Suppressor macrophage (primary cell): ENCODE data around the gene FBXO2.

Experiments
- DNase-seq, 4 experiments: peaks; one replicate each; pipeline ENCODE4 v3.0.0-alpha.2; 2020 to 2022
- total RNA-seq, 17 experiments: gene quantifications; one replicate each; lab custom pipeline; 2026; ENCODE audit warnings: mixed read lengths in 6 of 17, inconsistent platforms in 3 of 17; lab: John Stamatoyannopoulos, UW

FBXO2 gene, protein sequence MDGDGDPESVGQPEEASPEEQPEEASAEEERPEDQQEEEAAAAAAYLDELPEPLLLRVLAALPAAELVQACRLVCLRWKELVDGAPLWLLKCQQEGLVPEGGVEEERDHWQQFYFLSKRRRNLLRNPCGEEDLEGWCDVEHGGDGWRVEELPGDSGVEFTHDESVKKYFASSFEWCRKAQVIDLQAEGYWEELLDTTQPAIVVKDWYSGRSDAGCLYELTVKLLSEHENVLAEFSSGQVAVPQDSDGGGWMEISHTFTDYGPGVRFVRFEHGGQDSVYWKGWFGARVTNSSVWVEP
- total RNA-seq = 0 to 0.55 (median 0) reads per million in 17 experiments

DNA sequence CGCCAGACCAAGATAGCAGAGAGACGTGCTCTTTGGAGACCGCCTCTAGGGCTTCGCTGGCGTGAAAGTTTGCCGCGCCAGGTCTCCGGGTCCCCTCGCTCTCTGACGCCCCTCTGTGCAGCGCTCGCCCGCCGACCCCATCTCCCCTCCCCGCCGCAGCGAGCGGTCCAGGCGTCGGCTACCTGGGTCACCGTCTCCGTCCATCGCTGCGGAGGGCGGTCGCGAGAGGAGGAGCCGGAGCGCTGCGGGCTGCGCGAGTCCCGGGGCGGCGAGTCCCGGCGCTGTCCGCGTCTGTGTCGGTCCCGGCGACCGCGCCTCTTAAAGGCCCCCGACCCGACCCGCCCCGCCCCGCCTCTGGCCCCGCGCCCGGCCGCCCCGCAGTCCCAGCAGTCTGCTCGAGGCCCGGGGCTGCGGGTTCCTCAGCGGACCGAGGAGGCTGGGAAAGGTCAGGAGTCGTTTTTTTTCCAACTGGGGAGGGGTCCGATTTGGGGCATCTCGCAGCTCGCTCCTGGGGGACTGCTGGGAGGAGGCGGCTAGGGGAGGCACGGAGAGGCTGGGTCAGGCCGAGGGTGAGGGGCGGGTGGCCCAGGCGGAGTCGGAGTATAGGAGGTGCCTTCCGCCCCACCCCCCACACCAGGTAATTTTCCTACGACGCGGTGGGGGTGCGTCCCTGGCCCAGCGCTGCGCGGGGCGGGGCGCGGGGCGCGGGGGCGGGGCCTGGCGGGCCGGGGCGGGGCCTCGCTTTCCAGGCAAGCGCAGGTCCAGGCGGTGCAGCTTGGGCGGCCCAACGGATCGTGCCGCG lies at the start of gene FBXO2, which contains the start of gene FBXO44:
TSS of gene FBXO2 (minus strand) at position 293 of the 802 bp plus-strand sequence. CDS start at position 204, 89 bp downstream.
TSS of gene FBXO44 (plus strand) at position 741 of the 802 bp plus-strand sequence. CDS start 959 bp downstream, outside the sequence.
- DNase-seq = peak in 3 of 4 experiments; percentile 20 to 73 (median 62)

DNA sequence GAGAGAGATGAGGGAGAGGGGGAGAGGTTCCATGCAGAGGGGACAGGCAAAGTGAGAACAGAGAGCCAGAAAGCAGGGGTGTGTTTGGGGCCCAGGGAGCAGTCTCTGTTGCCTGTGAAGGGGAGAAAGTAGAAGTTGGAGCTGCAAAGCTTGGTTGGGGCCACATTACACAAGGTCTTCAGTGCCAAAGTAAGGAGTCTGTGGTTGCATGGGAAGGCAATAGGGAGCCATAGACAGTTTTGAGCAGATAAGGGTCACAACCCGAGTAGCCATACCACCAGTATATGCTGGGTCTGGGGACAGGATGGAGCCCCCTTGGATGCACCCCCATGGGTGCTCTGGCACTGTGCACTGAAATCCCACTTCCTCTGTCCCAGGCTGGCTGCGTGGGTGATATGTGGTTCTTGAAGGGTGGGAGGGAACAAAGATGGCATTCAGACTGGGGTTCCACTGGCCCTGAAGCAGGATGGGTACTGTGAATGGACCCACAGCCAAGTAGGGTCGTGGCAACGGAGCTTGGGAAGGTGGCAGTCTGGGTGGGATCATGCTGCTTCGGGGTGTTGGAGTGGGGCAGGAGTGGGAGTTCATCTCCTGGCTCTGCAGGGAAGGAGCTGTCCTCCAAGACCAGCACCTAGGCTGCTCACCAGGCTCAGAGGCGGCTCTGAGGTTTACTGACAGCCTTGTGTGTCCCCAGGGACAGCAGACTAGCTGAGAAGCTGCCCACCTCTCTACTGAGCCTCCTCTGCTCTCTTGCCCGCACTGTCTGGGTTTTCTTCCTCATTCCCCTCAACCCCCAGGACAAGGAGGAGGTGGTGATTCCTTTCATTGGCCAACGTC lies 49.3 kb upstream of the FBXO2 start:
- DNase-seq = peak in 3 of 4 experiments; percentile 21 to 46 (median 35)

DNA sequence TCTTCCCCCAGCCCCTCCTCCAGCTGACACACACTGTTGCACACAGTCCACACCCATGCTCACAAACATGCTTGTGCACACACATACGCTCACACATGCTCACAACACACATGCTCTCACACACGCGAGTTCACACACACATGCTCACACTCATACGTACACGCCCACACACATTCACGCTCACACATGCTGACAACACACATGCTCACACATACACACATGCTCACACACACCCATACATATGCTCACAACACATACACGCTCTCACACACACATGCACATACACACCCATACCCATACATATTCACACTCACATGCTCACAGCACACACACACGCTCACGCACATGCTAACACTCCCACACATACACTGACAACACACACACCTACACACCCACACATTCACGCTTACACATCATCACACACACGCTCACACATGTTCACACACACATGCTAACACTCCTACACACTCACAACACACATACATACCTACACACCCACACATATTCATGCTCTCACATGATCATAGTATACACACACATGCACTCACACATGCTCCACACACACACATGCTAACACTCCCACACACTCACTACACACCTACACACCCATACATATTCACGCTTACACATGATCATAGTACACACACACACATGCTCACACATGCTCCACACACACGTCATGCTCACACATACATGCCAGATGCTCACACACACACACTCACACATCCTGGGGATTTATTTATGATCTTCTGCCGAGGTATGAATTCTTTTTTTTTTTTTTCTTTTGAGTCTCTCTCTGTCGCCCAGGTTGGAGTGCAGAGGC lies 48.0 kb upstream of the FBXO2 start:
- DNase-seq = no peak

DNA sequence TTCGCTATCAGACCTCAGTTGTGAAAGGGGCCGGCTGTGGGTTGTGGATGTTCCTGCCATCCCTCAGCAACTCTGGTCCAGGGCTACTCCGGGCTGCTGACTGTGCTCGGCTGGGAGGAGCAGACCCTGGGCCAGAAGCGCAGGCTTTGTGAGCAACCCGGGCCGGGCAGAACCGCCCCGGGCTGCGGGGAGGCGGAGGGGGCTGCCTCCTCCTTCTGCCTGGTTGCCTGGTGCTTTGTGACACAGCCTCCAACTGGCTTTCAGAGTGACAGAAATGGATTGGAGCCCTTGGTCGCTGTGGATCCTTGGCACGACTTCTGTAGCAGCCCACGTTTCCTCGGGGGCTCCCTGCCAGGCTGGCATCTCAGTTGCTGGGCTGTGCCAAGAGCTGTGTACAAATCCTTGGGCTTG lies 47.3 kb upstream of the FBXO2 start:
- DNase-seq = no peak

DNA sequence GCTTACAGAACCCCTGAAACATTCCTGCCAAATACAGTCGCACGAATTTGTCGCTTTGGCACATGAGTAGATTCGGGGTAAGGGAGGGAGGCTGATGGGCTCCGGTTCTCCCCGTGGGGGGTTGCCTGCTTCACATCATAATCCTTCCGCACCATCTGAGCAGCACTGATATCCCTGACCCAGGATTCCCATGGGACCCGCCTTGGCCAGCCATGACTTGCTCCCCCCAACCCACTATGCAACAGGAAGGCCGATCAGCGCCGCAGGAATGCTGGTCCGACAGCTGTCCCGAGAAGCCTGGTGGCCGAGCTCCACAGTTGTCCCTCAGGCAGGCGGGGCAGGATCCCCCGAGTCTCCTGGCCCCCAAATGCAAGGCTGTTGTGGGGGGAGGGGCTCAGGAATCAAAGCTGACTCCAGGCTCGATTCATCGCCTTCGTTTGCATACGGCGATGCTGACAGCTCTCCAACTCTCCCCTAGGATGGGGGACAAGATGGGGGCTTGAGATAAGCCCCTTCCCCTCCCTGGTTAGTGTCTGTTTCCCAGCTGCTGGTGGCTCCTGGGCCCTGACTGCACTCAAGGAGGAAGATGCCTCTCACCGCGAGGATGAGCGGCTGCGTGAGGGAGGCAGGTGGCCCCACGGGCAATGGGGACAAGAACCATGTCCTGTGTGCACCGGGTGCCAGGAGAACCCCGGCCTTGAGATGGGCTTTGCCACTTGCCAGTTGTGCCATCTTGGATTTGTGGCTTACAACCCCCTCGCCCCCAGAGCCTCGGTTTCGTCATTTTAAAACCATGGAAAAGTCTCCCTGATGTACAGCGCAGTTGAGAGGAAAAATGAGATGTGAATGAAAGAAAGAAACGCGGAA lies 46.6 kb upstream of the FBXO2 start:
- DNase-seq = no peak

DNA sequence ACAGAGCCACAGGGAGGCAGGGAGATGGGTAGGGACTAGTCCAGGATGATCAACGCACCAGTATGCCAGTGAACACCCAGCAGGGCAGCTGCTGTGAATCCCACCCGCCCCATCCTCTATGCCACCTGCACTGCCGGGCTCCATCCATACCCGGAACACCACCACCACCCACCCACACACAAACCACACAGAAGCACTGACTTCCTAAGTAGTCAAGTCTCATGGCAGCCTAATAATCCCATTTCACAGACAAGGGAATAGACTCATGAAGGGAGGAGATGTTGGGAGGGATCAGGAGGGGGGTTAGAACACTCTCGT lies 43.6 kb upstream of the FBXO2 start:
- DNase-seq = no peak

DNA sequence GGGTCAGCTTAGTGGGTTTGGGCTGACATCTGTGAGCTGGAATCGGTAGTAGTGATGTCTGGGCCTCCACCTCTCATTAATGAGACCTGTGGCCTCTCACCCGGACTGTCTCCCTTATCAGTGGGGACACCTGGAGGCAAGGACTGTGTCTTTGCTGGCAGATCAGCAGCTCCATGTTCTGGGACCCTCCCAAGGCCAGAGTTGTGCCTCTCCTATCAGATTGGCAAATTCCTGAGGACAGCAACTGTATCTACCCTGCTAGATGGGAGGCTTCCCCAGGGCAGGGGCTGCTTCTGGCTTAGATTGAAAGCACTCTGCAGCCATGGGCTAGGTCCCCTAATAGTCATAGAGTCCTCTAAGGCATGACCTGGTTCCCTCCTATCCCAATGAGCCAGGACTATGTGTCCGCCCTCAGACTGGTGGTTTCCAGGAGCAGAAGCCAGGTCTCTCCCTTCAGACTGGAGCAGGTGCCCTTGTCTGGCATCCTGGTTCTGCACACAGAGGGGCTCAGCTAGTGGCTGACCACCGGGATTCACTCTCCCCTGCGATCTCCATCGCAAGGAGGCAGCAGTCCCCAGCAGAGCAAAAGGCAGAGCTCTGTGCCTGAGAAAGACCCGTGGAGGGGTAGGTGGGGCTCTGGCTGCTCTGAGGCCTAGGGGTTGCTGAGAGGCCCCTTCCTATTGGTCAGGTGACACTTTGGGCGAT lies 43.1 kb upstream of the FBXO2 start:
- DNase-seq = no peak

DNA sequence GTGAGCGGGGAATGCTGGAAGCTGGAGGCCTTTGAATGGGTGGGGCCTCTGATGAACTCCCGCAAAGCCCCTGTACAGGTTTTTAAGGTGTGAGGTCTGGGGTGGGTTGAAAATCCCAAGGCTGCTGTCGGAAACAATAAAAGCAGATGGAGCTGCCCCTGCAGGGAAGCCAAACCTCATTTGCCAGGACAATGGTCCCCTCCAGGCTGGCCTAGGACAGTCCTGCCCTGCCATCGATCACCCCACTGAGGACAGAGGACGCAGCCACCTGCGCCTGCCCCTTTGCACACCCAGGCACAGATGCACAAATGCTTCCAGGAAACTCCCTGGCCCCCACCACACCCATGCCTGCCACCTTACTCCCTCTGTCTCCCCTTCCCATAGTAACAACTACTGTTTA lies 41.6 kb upstream of the FBXO2 start:
- no peak for DNase-seq

DNA sequence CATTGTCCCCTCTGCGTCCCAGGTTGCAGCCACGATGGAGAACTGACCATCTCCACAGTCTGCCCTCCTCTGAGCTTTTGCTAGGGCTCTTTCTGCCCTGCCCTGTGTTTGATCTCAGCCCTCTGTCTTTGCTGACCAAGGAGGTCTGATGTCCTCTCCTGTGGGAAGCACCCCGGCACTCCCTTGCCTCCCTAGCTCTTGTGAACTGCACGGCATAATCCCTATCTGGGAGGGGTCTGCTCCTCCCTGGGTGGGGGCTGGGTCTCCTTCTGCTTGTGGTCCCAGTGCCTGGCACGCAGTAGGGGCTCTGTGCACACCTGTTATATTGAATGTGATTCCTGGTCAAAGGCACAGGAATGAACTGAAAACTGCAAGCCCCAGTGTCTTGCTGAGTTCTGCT lies 39.7 kb upstream of the FBXO2 start:
- no peak for DNase-seq

DNA sequence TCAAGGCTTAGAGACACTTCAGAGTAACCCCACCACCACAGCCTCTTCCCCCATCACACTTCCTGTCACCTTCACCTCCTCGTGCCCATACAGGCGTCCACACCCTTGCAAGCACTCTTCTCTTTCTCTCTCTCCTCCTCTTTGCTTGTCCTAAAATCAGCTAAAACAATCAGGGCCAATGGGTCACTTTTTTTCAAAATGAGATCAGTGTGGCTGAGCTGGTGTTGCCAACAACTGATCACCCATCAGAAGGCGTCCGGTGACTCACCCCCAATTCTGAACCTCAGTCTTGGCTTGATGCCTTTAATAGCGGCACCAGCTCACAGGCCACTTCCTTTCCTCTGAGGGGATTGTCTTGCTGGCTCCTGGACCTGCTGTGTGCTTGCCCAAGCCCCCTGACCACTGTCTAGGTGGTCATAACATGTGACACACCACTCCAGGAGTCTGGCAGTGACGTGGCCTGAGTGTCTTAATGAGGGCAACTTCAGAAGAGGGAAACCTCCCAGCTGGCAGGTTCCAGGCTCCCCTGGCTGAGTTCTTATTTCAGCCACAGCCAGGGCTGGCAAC lies 38.9 kb upstream of the FBXO2 start:
- peak; percentile 79 to 91 (median 84) for DNase-seq

DNA sequence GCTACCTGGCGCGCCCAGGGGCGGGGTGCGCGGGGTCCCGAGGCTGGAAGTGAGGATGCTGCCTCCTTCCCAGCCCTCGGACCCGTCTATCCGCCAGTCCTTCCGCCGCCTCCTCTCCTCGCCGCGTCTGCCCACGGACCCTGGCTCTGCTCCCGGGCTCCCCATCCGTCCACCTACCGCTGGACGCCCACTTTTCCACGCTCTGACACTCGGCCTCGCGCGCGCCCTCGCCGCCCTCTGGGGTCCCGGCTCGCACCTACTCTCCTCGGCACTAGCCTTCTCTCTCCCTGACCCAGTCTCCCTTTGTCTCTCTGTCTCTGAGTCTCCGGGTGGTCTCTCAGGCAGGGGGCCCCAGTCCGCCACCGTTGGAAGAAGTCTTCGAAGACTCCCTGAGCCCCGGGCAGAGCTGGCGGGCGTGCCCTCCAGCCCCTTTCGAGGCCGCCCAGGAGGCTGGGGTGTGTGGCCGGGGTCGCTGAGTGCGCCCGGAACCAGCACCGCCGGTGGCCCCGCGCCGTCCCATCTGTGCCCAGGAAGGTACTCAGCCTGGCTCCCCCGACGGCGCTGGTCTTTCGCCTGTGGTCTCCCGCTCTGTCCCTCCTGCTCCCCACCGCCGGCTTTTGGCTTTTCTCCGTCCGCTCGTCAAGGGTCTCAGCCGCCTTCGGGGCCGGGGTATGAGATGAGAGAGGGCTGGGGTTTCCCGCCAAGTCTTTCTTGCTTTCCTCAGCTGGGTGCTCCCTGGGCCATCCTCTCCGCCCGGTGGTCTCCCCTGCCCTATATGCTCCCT lies 37.9 kb upstream of the FBXO2 start:
- DNase-seq = peak in 1 of 4 experiments; percentile 30

DNA sequence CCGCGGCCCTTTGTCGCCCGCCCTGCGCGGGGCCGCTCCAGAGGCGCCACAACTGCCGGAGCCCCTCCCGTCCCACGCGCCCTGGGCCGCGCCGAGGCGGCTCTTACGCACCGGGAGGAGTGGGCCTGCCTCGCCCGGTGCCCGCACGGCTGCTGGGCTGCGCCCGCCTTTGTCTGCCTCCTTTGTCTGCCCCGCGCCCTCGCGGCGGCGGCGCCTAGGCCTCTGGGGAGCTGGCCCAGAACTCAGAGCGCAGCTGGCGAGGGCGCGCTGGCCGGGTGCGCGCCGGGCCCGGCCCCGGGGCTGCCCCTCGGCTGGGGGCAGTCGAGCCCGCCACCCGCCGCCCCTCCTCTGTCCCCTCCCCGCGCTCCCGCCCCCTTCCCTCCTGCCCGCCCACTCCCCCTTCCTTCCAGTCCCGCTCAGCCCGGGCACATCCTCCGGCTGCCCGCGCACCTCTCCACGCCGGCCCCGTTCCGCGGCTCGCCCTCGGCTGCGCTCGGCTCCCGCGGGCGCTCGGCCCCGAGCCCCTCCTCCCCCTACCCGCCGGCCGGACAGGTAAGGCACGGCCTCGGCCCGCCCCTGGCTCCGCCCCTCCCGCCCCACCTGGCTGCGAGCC lies 37.2 kb upstream of the FBXO2 start, which contains the start of gene DRAXIN:
TSS of gene DRAXIN (plus strand) at position 409 of the 613 bp plus-strand sequence. CDS start 14,549 bp downstream, outside the sequence.
- peak in 3 of 4 experiments; percentile 13 to 48 (median 36) for DNase-seq

DNA sequence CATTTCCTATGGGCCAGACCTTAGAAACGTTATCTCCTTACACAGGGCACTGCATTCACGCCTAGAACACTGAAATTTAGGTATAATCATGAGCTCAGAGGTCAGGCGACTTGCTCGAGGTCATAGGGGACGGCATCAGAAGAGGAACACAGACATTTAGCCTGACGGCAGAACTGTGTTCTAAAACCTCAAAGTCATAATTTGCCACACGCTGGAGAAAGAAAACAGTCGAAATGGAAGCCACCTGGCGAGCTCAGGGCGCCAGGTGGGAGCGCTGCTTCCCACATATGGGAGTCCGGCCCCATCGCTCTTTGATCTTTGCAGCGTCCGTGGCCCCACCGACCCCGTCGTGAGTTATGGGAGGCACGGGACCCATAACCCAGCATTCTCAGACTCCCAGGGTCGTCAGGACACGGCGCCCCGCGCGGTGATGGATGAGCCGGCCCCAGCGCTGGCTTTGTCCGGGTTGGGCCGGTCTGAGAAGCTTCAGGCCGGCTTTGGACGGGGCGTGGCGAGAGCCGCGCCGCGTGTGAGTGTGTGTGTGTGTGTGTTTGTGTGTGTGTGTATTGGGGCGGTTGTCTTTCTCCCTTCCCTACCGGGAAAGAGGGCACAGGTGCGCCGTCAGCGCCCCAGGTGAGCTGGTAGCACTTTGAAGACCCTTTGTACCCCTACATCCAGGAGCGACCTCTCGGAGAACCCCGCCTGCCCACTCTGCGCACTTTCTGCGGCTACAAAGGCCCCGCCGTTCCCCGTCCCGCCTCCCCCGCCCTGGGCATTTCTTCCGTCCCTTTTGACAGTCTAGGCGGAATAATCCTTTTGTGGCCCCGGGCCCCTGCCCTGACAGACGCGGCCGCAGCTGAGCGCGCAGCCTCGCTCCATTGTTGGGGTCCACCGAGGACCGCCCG lies 36.4 kb upstream of the FBXO2 start:
- peak; percentile 31 to 67 (median 60) for DNase-seq

DNA sequence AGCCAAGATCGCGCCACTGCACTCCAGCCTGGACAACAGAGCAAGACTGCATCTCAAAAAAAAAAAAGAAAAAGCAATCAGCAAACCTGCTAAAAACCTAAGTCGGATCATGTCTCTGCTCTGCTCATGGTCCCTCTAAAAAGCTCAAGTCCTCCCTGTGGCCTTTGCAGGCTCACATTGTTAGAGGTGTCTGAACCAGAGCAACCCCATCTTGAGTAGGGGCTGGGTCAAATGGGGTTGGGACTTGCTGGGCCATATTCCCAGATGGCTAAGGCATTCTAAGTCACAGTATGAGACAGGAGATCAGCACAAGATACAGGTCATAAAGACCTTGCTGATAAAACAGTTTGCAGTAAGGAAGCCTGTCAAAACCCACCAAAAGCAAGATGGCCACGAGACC lies 34.3 kb upstream of the FBXO2 start:
- no peak for DNase-seq

DNA sequence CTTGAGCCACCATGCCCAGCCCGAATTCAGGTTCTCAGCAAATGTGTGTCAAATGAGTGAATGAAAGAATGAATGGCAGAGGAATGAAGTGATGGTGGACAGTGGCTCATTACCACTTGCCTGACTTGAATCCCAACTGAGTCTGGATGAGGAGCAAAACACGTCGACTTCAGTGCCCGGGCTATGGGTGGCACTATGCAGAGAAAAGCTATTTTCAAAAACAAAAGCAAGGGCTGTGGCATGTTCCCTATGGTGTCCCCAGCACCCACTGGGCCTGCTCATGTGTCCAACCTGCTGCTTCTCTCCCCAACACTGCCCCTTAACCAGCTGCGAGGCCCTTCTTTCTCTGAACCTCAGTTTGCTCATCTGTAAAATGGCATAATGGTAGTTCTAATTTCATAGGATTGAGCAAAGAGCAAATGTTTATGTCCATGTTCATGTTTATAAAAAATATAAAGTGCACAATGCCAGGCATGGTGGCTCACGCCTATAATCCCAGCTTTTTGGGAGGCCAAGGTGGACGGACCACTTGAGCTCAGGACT lies 31.1 kb upstream of the FBXO2 start:
- DNase-seq = no peak

DNA sequence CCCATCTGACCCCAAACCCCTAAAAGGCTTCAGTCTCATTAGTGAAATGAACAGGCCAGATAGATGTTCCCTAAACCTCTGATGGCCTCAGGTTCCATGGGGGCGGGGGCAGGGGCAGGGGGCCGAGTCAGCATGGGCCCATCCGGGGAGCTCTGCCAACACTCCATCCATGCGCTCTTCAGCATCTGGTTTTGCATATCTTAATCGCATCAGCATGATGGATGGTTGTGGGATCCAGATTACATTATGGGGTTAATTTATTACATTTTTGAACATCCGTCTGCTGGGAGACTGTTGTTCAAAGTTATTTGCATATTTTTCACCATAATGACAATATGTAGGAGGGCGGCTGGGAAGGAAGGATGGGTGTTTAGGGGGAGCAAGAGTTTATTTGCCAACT lies 29.8 kb upstream of the FBXO2 start:
- no peak for DNase-seq

DNA sequence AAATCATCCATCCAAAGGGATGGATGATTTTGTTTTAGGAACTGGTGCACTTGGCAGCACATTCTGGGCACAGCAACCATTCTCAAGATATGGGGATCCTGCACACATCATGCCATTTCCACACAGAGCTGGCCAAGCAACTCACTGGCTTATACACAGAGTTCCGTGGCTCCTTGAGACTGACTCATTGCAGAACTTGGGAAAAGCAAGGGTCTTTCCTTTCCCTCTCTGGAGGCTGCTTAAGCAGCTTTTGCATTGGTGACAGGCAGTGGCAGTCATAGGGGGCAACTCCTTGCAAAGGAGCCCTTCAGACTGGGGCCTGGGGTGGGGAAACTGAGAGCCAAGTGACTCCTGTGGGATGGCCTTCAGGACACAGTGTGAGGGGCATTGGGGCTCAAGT lies 28.6 kb upstream of the FBXO2 start:
- no peak for DNase-seq
